ENCODE results near the gene IFT88.

IFT88 gene

DNA sequence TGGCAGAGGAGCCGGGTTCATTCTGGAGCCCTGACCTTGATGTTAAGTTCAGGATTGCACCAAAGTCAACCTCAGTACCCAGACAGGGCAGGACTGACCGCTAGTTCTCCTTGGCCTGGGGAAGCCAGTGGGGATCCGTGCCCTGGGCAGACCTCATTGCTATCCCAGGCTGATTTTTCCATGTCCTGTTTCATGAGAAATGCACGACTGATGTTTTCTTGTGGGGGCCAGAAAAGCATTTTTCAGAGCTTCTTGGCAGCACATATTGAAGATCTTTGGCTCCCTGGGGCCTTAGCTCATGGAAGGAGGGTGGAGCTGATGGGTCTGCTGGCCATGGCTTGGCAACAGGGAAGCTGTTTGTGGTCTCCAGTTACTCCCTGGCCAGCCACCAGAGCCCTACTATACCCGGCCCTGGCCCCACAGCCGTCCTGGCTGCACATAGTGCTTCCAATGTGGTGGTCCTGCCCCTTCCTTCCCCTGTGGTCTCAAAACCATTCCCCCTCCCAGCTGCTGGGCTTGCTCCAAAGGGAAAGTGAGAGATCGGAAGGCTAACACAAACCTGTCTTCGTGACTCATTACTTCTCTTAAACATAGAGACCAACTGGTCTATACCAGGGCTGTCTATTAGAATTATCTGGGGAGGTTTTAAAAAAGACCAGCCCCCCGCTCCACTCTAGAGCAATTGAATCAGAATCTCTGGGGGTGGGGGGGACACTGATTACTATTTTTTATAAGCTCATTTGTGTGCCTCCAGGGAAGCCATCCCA lies 147.8 kb downstream of the IFT88 start:
- no peak for DNase-seq (ENCODE audit: low spot score)

DNA sequence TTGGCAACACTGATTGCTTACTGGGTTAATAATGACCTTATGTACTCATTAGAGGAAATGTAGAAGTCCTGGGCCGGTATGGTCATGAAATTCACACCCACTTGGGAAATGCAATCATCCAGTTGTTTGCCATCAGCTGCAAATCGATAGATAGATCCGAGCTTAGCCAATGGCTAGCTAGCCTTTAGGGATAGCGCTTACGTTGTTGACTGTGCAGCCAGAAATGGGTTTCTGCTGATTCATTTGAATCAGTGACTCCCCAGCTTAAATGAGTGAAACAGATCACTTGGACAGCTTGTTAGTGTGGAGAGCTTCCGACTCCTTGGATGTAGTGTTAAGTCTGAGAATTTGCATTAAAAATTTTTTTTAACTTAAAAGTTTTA lies 148.4 kb downstream of the IFT88 start:
- no peak for DNase-seq (ENCODE audit: low spot score)

DNA sequence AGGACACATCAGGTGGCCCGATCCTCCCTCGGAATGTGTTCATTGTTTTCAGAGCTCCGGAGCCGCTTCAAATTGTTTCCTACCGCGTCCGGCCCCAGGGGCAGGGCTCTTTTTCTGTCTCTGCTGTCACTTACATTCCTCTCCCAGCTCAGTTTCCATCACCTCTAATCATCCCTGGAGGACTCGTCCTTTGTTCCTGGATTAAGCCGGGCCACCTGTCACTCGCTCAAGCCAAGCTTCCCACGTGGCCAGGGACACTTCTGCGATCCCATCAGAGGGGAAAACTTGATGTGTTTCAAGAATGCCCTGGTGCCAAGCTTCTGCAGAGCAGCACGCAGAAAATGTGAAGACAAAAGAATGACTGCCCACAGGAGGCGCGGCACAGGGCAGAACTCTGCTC lies 150.0 kb downstream of the IFT88 start:
- no peak for DNase-seq (ENCODE audit: low spot score)

DNA sequence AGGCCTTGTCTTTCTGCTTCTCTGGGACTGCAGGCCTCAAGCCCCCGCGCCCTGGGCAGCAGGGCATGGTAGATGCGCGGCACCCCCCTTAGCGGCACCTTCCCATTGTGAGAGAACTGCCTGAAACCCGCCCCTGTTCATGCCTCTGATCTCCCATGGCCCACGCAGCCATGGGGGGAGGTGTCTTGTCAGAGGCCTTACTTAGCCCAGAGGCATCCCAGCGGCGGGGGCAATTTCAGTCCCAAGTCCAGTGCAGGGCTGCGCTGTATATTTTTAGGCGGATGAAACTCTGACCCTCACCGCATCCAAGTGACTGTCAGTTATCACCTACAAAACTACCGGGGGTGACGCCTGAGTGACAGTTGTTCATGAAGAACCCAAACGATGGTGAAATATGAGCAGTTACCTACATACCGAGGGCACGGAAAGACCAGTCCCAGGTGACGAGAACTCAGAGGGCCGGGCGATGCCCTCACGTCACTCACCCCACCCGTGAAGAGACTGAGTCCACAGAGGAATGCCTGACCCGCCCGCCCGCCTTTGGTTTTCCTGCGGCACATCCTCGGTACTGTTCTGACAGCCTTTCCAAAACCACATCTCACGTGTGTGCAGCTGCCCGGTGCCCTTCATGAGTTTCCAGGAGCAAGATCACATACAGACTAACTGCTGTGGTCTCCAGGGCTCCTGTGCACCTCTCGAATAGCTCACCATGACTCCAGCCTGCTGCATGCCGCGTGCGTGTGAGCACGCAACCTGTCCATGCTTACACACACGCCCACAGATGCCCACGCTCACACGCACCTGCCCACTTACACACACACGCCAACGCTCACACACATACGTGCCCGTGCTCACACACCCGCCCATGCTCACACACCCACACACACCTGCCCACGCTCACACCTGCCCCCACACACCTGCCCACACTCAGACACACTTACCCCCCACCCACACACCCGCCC lies 150.9 kb downstream of the IFT88 start:
- no peak for DNase-seq (ENCODE audit: low spot score)

DNA sequence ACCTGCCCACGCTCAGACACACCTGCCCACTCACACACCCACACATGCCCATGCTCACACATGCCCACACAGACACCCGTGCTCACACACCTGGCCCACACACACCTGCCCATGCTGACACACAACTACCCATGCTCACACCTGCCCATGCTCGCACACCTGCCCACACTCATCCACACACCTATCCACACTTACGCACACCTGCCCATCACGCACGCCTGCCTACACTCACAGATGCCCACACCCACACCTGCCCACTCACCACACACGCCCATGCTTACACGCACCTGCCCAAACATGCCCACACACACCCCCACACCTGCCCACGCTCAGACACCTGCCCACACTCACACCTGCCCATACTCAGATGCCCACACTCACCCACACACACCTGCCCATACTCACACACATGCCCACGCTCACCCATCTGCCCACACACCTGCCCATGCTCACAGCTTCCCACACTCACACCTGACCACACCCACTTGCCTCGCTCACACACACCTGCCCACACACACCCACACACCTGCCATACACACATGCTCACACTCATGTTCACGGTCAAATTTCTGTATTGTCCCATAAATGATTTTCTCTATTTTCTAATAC lies 152.1 kb downstream of the IFT88 start:
- no peak for DNase-seq (ENCODE audit: low spot score)

DNA sequence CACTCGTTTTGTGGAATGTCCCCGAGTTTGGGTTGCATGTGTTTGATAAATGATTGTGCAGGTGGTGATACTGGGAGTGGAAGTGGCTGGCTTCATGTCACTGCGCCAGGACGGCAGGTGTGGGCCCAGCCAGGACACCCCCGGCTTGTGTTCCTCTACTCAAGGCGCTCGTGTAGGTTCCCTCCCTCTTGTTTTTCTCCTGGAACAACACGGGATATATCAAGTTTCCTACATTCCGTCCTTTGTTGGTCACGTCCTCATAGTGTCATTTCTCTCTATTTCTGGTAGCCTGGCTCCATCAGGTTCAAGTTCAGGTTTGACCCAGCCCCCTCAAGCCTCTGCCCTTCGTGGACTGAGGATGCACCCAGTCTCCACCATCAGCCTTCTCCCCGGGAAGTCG lies 152.8 kb downstream of the IFT88 start:
- no peak for DNase-seq (ENCODE audit: low spot score)

DNA sequence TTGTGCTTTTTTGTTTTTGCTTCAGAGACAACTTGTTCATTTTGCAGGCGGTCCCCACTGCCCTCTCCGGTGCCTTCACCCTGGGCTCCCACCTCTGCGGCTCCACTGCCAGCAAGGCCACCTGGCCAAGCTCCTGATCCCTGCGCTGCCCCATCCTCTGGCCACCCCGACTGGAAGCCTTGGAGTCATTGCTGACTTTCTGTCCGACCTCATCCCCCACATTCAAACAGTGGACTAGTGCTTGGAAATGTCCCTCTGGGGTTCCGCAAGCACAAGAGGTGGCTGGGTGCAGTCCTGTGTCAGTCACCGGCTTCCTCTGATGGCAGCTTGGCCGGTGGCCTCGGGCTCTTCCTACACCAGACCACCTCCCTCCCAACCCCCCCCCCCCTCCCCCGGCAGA lies 153.5 kb downstream of the IFT88 start:
- no peak for DNase-seq (ENCODE audit: low spot score)

DNA sequence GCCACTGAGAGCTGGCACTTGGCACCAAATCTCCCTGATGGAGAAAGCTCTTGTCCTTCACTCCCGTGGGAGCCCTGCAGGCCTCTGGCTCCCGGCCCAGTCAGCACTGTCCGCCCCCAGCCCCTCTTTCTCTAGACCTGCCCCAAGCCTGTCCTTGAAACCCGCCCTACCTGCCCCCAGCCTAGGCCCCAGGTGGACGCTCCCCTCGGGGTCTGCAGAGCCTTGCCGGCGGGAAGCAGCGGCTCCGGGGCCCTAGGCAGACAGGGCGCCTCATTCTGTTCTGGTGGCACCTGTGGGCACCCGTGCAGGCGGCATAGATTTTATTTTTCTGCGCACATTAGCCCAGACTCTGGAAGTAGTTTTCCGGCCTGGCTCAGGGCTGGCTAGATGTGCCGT lies 154.1 kb downstream of the IFT88 start:
- DNase-seq (ENCODE audit: low spot score) = no peak

DNA sequence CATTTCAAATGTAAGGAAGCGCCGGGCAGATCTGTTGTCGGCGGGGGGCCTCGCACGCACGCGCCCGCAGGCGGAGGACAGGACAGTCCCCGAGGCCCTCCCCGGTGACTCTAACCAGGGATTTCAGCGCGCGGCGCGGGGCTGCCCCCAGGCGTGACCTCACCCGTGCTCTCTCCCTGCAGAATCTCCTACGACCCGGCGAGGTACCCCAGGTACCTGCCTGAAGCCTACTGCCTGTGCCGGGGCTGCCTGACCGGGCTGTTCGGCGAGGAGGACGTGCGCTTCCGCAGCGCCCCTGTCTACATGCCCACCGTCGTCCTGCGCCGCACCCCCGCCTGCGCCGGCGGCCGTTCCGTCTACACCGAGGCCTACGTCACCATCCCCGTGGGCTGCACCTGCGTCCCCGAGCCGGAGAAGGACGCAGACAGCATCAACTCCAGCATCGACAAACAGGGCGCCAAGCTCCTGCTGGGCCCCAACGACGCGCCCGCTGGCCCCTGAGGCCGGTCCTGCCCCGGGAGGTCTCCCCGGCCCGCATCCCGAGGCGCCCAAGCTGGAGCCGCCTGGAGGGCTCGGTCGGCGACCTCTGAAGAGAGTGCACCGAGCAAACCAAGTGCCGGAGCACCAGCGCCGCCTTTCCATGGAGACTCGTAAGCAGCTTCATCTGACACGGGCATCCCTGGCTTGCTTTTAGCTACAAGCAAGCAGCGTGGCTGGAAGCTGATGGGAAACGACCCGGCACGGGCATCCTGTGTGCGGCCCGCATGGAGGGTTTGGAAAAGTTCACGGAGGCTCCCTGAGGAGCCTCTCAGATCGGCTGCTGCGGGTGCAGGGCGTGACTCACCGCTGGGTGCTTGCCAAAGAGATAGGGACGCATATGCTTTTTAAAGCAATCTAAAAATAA lies 154.7 kb downstream of the IFT88 start:
- no peak for DNase-seq (ENCODE audit: low spot score)

DNA sequence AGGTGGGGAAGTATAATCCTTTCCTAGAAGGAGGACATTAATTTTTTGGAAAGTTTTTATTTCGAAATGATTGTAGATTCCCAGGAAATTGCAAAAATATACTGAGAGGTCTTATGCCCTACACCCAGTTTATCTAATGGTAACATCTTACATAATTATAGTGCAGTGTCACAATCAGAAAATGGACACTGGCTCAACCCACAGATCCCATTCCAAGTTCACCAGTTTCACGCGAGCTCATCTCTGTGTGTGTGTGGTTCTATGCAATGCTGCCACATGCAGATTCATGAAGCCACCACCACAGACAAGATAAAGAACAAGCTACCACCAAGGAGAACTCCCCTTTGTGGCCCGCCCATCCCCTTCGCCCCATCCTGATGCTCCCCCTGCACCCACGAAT lies 160.9 kb downstream of the IFT88 start:
- no peak for DNase-seq (ENCODE audit: low spot score)

DNA sequence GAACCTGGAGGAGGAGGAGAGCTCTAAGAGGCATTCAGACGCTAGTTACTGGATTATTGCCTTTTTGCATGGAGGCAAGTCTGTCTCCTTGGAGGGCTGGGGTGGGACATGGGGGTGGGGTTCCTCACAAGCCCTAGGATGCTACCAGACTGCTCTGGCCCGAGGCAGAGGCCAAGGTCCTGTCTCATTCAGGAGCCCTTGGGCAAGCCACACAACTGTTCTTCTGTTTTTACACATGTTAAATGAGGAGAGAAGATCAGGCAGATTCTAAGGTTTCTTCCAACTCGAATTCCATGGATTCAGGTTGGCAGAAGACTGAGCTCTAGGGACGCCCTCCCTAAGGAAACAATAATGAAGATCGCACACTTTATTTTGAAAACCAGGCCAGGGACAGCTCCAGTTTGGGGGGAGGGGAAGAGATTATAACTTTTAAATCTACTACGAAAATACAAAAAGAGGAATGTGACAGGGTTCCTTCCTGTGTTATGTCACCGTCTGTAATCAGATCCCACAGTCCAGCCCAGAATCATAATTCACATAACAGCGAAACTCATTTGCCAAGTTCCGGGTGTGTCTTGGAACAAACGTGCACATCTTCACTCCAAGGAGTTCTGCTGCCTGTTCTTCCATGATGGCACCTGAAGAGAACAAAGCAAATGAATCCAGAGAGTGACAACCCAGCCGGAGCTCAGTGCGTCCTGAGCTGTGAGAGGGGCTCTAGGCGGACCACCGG lies 161.8 kb downstream of the IFT88 start:
- no peak for DNase-seq (ENCODE audit: low spot score)

DNA sequence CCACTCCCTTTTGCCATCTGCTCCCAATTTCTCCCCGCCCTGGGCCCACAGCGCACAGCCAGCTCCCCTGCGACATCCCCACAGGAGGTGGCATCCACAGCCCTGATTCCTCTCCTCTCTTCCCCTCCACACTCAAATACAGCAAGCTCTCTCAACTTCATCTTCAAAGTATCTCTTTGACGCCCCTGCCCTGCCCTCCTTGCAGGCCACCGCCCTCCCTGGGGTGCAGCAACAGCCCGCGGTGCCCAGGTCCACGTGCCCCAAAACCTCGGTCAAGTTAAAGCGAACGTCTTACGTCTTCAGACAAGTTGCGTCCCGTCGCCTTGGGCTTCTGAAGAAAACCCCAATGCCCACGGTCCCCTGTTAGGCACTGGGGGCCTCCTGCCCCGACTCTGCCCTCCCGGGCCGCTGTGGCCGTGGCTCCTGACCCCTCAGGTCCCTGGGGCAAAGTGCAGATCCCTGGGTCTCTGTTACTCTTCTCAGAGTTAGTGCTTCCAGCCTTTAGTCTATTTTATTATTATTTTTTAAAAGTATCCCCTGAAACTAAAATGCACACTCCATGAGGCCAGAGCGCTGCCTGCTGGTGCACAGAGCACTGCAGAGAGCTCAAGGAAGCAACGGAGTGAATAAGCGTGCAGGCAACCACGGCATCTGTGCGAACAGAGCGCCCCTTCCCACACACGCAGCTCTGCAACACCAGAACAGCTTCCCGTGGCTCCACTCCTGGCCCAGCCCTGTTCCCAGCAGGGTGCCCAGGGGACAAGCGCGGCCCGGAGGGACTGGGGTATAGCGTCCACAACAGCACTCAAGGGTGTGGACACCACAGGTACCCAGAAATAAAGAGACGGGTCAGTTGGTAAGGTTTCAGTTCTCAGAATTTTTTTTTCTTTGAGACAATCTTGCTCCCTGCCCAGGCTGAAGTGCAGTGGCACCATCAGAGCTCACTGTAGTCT lies 163.0 kb downstream of the IFT88 start:
- no peak for DNase-seq (ENCODE audit: low spot score)

DNA sequence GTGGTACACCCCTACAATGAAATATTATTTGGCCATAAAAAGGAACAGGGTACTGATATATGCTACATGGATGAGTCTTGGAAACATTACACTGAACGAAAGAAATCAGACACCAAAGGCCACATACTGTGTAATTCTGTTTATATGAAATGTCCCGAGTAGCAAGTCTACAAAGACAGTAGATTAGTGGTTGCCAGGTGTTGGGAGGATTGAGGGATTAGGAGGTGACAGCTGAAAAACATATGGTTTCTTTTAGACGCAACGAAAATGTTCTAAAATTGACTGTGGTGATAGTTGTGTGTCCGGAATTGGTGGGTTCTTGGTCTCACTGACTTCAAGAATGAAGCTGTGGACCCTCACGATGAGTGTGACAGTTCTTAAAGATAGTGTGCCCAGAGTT lies 171.7 kb downstream of the IFT88 start:
- DNase-seq (ENCODE audit: low spot score) = no peak

DNA sequence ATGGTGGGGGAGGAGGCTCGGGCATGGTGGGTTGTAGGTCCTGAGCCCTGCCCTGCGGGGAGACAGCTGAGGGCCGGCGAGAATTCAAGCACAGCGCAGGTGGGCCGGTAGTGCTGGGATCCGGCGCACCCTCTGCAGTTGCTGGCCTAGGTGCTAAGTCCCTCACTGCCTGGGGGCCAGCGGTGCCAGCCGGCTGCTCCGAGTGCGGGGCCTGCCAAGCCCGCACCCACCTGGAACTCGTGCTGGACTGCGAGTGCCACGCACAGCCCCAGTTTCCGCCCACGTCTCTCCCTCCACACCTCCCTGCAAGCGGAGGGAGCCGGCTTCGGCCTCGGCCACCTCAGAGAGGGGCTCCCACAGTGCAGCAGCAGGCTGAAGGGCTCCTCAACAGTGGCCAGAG lies 173.1 kb downstream of the IFT88 start:
- no peak for DNase-seq (ENCODE audit: low spot score)

Small RNA genes within 50 kb of the gene (small RNA-seq; reads per million reads assigned to genes)
- 0.92 to 5.9 reads per million in 2 experiments for gene RNU2-7P
